GM12878 (cell line): ENCODE measurements around the gene GAS2. TPM values are rescaled to one million over a fixed set of nuclear protein-coding genes. Genes with fewer than 3 reads are reported as not detected.

Experiments used
- ATF2 ChIP-seq: IDR thresholded peaks from 2 replicates; pipeline ENCODE4 v1.6.1; 2012; ENCODE audit warnings: low read length, inconsistent platforms
- CREM ChIP-seq: IDR thresholded peaks from 2 replicates; pipeline ENCODE4 v1.6.1; 2014; ENCODE audit warnings: antibody characterized with exemption, low read depth
- DPF2 ChIP-seq: fragments of 450-650 bp; IDR thresholded peaks from 2 replicates; pipeline ENCODE4 v1.6.1; 2017; ENCODE audit warnings: mild to moderate bottlenecking
- EP300 ChIP-seq, 2 experiments: fragments of 150-350 bp in 1 of 2; IDR thresholded peaks; 2 replicates each; pipeline ENCODE4 v1.6.1; 2011 to 2012; ENCODE audit warnings: low read depth in 2 of 2, low read length in 2 of 2, borderline replicate concordance in 1 of 2, improper control_type of control experiment in 1 of 2, inconsistent platforms in 1 of 2; ENCODE audit not compliant: control insufficient read depth in 1 of 2
- JUNB ChIP-seq: IDR thresholded peaks from 2 replicates; pipeline ENCODE4 v1.6.1; 2016; ENCODE audit warnings: antibody characterized with exemption, mild to moderate bottlenecking
- MTA2 ChIP-seq: fragments of 450-650 bp; IDR thresholded peaks from 2 replicates; pipeline ENCODE4 v1.6.1; 2016; ENCODE audit warnings: low read depth, mild to moderate bottlenecking, moderate library complexity
- PAX5 ChIP-seq: IDR thresholded peaks from 2 replicates; pipeline ENCODE4 v1.6.1; 2011; ENCODE audit warnings: low read depth, low read length, borderline replicate concordance
- TAF1 ChIP-seq: IDR thresholded peaks from 2 replicates; pipeline ENCODE4 v1.6.1; 2011; ENCODE audit warnings: mild to moderate bottlenecking, low read depth, low read length, borderline replicate concordance
- YBX1 ChIP-seq: fragments of 450-650 bp; IDR thresholded peaks from 2 replicates; pipeline ENCODE4 v1.6.1; 2016; ENCODE audit warnings: antibody characterized with exemption
- polyA plus RNA-seq, 11 experiments: library from polyadenylated mRNA; depleted of rRNA in 4 of 11; unstranded in 6 of 11; stranded (reverse) in 5 of 11; fragments of >200 nt; fragmentation: Nextera tagmentation in 4 of 11; fragmentation: Illumina TruSeq in 1 of 11; extraction: Ambion mirVana in 4 of 11; extraction: Trizol in 1 of 11; gene quantifications; 1 replicate in 1 of 11; 2 replicates in 10 of 11; pipeline versions ENCODE4 v1.2.1 to v1.2.3, GENCODE V29; 2011 to 2016; ENCODE audit warnings: inconsistent platforms in 2 of 11, missing spikeins in 2 of 11, low read depth in 1 of 11
- total RNA-seq, 4 experiments: library from RNA; depleted of rRNA in 3 of 4; stranded (reverse); fragments of >200 nt in 3 of 4; fragmentation: Illumina TruSeq in 1 of 4; extraction: Trizol in 1 of 4; gene quantifications; 2 replicates each; pipeline versions ENCODE4 v1.2.1 to v1.2.3, GENCODE V29; 2013 to 2021
- TF ChIP-seq, protein P1 (sequence below): fragments of 450-650 bp; IDR thresholded peaks from 2 replicates; pipeline ENCODE4 v1.6.1; 2017; ENCODE audit warnings: mild to moderate bottlenecking, low read depth, inconsistent platforms; ENCODE audit not compliant: poor library complexity, severe bottlenecking

The GAS2 gene
- total and polyA plus RNA-seq, 10 of the 15 experiments (the other 5 are each of a cell fraction or from before 2014, with no cell fraction given): 16.4 to 81.4 (median 26.2) TPM

DNA sequence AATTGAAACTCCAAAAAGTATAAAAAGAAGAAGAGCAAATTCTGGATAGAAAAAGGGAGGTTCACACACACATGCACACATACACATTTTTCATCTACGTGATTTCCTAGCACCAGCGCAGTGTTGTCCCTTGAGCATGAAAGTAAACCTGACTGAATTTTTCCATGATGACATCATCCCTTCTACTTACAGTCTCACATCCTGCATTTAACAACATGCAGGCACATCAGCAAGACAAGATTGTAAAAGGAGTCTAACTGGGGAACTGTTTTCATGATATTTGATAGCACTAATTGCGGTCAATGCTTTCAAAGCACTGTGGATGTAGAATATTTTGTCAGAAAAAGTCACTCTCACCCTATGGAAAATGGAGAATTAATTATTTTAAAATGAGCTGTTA is 36.6 kb downstream of the GAS2 start (continued):
- TF ChIP-seq, protein P1, sequence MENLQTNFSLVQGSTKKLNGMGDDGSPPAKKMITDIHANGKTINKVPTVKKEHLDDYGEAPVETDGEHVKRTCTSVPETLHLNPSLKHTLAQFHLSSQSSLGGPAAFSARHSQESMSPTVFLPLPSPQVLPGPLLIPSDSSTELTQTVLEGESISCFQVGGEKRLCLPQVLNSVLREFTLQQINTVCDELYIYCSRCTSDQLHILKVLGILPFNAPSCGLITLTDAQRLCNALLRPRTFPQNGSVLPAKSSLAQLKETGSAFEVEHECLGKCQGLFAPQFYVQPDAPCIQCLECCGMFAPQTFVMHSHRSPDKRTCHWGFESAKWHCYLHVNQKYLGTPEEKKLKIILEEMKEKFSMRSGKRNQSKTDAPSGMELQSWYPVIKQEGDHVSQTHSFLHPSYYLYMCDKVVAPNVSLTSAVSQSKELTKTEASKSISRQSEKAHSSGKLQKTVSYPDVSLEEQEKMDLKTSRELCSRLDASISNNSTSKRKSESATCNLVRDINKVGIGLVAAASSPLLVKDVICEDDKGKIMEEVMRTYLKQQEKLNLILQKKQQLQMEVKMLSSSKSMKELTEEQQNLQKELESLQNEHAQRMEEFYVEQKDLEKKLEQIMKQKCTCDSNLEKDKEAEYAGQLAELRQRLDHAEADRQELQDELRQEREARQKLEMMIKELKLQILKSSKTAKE: peak; percentile 16
- TF ChIP-seq JUNB (0 out of 2 replicates have a peak, but pooled peaks have one; percentile 6), PAX5 (no peak), MTA2 (peak; percentile 65; the same call in 1 of the 2 replicates), ATF2 (peak; percentile 27; the same call in 1 of the 2 replicates), TAF1 (no peak), DPF2 (peak; percentile 66), CREM (0 out of 2 replicates have a peak, but pooled peaks have one; percentile 20), YBX1 (no peak), EP300 (IDR thresholded peaks at IDR 0.05; ENCODE audit: borderline replicate concordance in 1 of 2, control insufficient read depth in 1 of 2, low read depth in 2 of 2, low read length in 2 of 2) (peak in 1 of 2 experiments; percentile 43; a peak in 1 of 4 replicates)
